K562 (cell line): Measurements from ENCODE around the gene NHSL2. TPM values are rescaled to one million over a fixed set of nuclear protein-coding genes. Genes with fewer than 3 reads are reported as not detected.

Experiments used
- ATAC-seq: fragments of 200-7000 bp; cut with Tn5 transposase; 3 replicates; pipeline ENCODE4 v1.9.1; 2020; ENCODE audit warnings: moderate library complexity
- BruUV-seq: library from RNA; stranded (reverse); fragments of 400-500 nt; replicated peaks from 2 replicates; lab custom pipeline; 2021; lab: Mats Ljungman, UMichigan
- CTCF ChIA-PET: fragments of 300-600 bp; formaldehyde crosslinking; extraction: SDS; loops from one replicate; lab custom pipeline; 2021; ENCODE audit warnings: low intra/inter-chr PET ratio; lab: Yijun Ruan, JAX
- POLR2A ChIA-PET: fragments of 300-600, 350-650 bp; sonication (Branson Sonifier 250); formaldehyde crosslinking; extraction: SDS; loops from one replicate; lab custom pipeline; 2021; ENCODE audit warnings: antibody characterized with exemption, inconsistent platforms; lab: Yijun Ruan, JAX
- DNase-seq, 4 experiments: peaks; one replicate each; pipeline versions ENCODE4 v3.0.0 to v3.0.0-alpha.2; 2011 to 2018; ENCODE audit warnings: low spot score in 3 of 4, mixed read lengths in 3 of 4; ENCODE audit errors: extremely low read depth in 1 of 4
- FAIRE-seq: peaks from 2 replicates; lab custom pipeline; 2011; peaks lifted over from hg19 to GRCh38; lab: Jason Lieb, UNC
- H2AFZ ChIP-seq: 2 replicates; pipeline ENCODE4 v1.6.0; 2011; ENCODE audit warnings: low read depth, low read length, control low read depth, inconsistent platforms
- H3K27ac ChIP-seq: fragments of 200-600 bp; 3 replicates; pipeline ENCODE4 v1.8.0; 2011; ENCODE audit warnings: low read depth, mild to moderate bottlenecking, control low read depth, inconsistent platforms, low read length, moderate library complexity, mixed read lengths; ENCODE audit errors: extremely low read depth
- H3K27me3 ChIP-seq, 2 experiments: fragments of 300-600 bp in 1 of 2; 2 replicates in 1 of 2; 3 replicates in 1 of 2; pipeline versions ENCODE4 v1.6.0 to v1.8.0; 2011; ENCODE audit warnings: inconsistent platforms in 2 of 2, low read length in 2 of 2, mild to moderate bottlenecking in 1 of 2, mixed read lengths in 1 of 2, moderate library complexity in 1 of 2; ENCODE audit not compliant: control insufficient read depth in 2 of 2, insufficient read depth in 2 of 2
- H3K36me3 ChIP-seq: fragments of 300-600 bp; 3 replicates; pipeline ENCODE4 v1.8.0; 2011; ENCODE audit warnings: mild to moderate bottlenecking, low read length, inconsistent platforms; ENCODE audit not compliant: control insufficient read depth, insufficient read depth
- H3K4me1 ChIP-seq, 2 experiments: fragments of 200-600 bp in 1 of 2; replicated peaks in 1 of 2; 2 replicates in 1 of 2; 3 replicates in 1 of 2; pipeline versions ENCODE4 v1.5.1 to v1.8.0; 2011; ENCODE audit warnings: inconsistent platforms in 2 of 2, low read length in 2 of 2, mild to moderate bottlenecking in 1 of 2, mixed read lengths in 1 of 2, moderate library complexity in 1 of 2; ENCODE audit not compliant: control insufficient read depth in 2 of 2, insufficient read depth in 2 of 2
- H3K4me2 ChIP-seq: 2 replicates; pipeline ENCODE4 v1.6.1; 2011; ENCODE audit warnings: low read length, control low read depth, inconsistent platforms, mixed read lengths; ENCODE audit not compliant: insufficient read depth
- H3K4me3 ChIP-seq: fragments of 200-600 bp; sonication (generic), shearing (Covaris generic); 2 replicates; pipeline ENCODE4 v1.5.1; 2016; ENCODE audit warnings: control low read depth, inconsistent platforms
- H3K79me2 ChIP-seq: fragments of 200-600 bp; 3 replicates; pipeline ENCODE4 v1.8.0; 2011; ENCODE audit warnings: low read length, inconsistent platforms; ENCODE audit not compliant: control insufficient read depth, insufficient read depth
- H3K9ac ChIP-seq, 2 experiments: 2 replicates each; pipeline versions ENCODE4 v1.6.0 to v1.6.1; 2011; ENCODE audit warnings: low read depth in 2 of 2, low read length in 2 of 2, control low read depth in 1 of 2, inconsistent platforms in 1 of 2, mild to moderate bottlenecking in 1 of 2, mixed read lengths in 1 of 2; ENCODE audit not compliant: insufficient read depth in 1 of 2
- H3K9me1 ChIP-seq: one replicate; pipeline ENCODE4 v1.6.0; 2011; ENCODE audit warnings: inconsistent platforms, mild to moderate bottlenecking, low read length, moderate library complexity; ENCODE audit not compliant: control insufficient read depth, insufficient read depth
- H3K9me3 ChIP-seq: replicated peaks from 2 replicates; pipeline ENCODE4 v1.5.1; 2011; ENCODE audit warnings: low read depth, low read length, inconsistent platforms; ENCODE audit not compliant: control insufficient read depth, insufficient read depth
- H4K20me1 ChIP-seq: replicated peaks from 2 replicates; pipeline ENCODE4 v1.6.1; 2011; ENCODE audit warnings: low read length, inconsistent platforms, mixed read lengths; ENCODE audit not compliant: control insufficient read depth, insufficient read depth
- HLTF ChIP-seq: fragments of 450-650 bp; IDR thresholded peaks from 2 replicates; pipeline ENCODE4 v1.6.1; 2016
- NFE2 ChIP-seq: IDR thresholded peaks from 2 replicates; pipeline ENCODE4 v1.6.1; 2014; ENCODE audit warnings: antibody characterized with exemption, low read depth
- RBM34 ChIP-seq: fragments of 200-400 bp; formaldehyde crosslinking; IDR thresholded peaks from 2 replicates; pipeline ENCODE4 v1.6.1; 2018; ENCODE audit warnings: low read length, borderline replicate concordance; ENCODE audit not compliant: insufficient read depth
- SMARCA4 ChIP-seq: fragments of 450-650 bp; IDR thresholded peaks from 2 replicates; pipeline ENCODE4 v1.6.1; 2016
- ZNF184 ChIP-seq: sonication (generic); formaldehyde crosslinking; IDR thresholded peaks from 2 replicates; pipeline ENCODE4 v1.5.0; 2020; ENCODE audit warnings: missing genetic modification reagents
- WGBS: fragments of 100-300 bp; shearing (Covaris generic); methylation state at CpG from one replicate; pipeline ENCODE4 v1.1.6; 2016; ENCODE audit warnings: low coverage, mixed read lengths; ENCODE audit not compliant: insufficient coverage; ENCODE audit errors: missing lambda C conversion rate; 5-methylcytosine and 5-hydroxymethylcytosine counted together
- in situ Hi-C: fragments of 300-500 bp; cut with MboI; formaldehyde crosslinking; loops from 4 replicates; pipeline ENCODE4 v1.15.0; 2018; ENCODE audit warnings: inconsistent platforms, mixed read lengths
- intact Hi-C: fragments of 100-400 bp; cut with micrococcal nuclease; formaldehyde crosslinking; loops from 2 replicates; pipeline ENCODE4 v1.14.2; 2022
- polyA plus RNA-seq, 8 experiments: library from polyadenylated mRNA; depleted of rRNA in 4 of 8; stranded (reverse) in 5 of 8; unstranded in 3 of 8; fragments of >200 nt; fragmentation: Nextera tagmentation in 2 of 8; fragmentation: Illumina TruSeq in 1 of 8; extraction: Ambion mirVana in 2 of 8; extraction: Trizol in 1 of 8; gene quantifications; 2 replicates each; pipeline versions ENCODE4 v1.2.1 to v1.2.3, GENCODE V29; 2011 to 2014; ENCODE audit warnings: inconsistent platforms in 1 of 8, missing spikeins in 1 of 8
- total RNA-seq, 7 experiments: library from RNA; depleted of rRNA in 6 of 7; stranded (reverse); fragments of >200 nt in 6 of 7; fragmentation: Illumina TruSeq in 2 of 7; extraction: Trizol in 2 of 7; gene quantifications; 2 replicates each; pipeline versions ENCODE4 v1.2.1 to v1.2.3, GENCODE V29; 2011 to 2021; ENCODE audit warnings: low replicate concordance in 1 of 7
- TF ChIP-seq, protein P1 (sequence below): fragments of 450-650 bp; formaldehyde crosslinking; IDR thresholded peaks from 2 replicates; pipeline ENCODE4 v1.4.0; 2020; ENCODE audit warnings: mild to moderate bottlenecking, moderate library complexity
- TF ChIP-seq, protein P2 (sequence below): fragments of 450-650 bp; IDR thresholded peaks from 2 replicates; pipeline ENCODE4 v1.6.1; 2016; ENCODE audit warnings: missing biosample characterization, missing genetic modification characterization
- TF ChIP-seq, protein P3 (sequence below), 3 experiments: IDR thresholded peaks in 2 of 3; conservative IDR thresholded peaks in 1 of 3; 2 replicates each; pipeline ENCODE4 v1.5.1; 2011 to 2012; ENCODE audit warnings: low read length in 3 of 3, mild to moderate bottlenecking in 3 of 3, control low read depth in 2 of 3, improper control_type of control experiment in 1 of 3, inconsistent platforms in 1 of 3, low read depth in 1 of 3, mixed read lengths in 1 of 3, moderate library complexity in 1 of 3; ENCODE audit not compliant: insufficient read depth in 2 of 3
- TF ChIP-seq, protein P4 (sequence below), 2 experiments: fragments of 450-650 bp; formaldehyde crosslinking in 1 of 2; IDR thresholded peaks; 2 replicates each; pipeline versions ENCODE4 v1.4.0 to v1.6.1; 2014 to 2020; ENCODE audit warnings: mild to moderate bottlenecking in 2 of 2, borderline replicate concordance in 1 of 2, low read depth in 1 of 2

The NHSL2 gene
- total and polyA plus RNA-seq, 9 of the 15 experiments (the other 6 are each of a cell fraction or from before 2014, with no cell fraction given), result 0.02 TPM; not detected in 8

DNA sequence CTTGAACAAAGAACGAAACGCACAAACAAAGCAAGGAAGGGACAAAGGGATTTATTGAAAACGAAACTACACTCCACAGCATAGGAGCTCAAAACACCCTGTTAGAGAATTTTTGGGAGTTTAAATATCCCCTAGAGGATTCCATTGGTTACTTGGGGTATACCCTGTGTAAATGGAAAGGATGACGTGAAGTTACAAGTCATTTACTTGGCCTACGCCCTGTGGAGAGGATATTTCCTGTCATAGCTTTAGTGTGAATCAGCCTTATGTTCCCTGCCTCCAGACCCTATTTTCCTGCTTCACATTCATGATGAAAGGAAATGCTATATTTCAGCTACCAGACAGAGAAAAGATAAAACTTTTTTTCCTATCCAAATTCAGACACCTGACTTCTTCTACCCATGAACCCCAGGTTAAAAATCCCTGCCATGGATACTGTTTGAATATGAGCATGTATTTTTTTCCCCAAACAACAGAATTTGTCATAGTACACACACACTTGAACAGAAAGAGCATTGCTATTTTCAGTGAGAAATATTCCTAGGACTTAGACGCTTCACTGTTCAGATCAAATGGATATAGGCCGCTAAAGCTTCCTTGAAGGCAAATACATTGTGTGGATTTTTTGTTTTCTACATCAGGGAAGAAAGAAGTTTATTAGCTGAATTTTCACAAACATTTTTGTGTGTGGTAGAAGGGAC, 291.3 kb downstream of the NHSL2 start:
- no TSS peak for BruUV-seq
- in situ Hi-C loops, result no loop called here
- Histone ChIP-seq H3K4me3 (no peak overlapping the region), H3K9ac (no peak overlapping the region), H2AFZ (no peak overlapping the region), H3K9me1 (no peaks in the 10 kb centered on the region), H3K4me2 (no peak overlapping the region), H3K27me3 (no peaks in the 10 kb centered on the region), H3K4me1 (no peaks in the 10 kb centered on the region), H3K27ac (no peak overlapping the region), H3K36me3 (peaks cover 26% of the 10 kb centered on the region), H3K9me3 (no peaks in the 10 kb centered on the region), H4K20me1 (no peaks in the 10 kb centered on the region), H3K79me2 (no peaks in the 10 kb centered on the region)
- intact Hi-C loops, result no loop called here
- FAIRE-seq (no peak), DNase-seq (no peak), ATAC-seq (no peak)
- WGBS, result 79% methylated on average over 7 of the region's 7 CpGs
- CTCF ChIA-PET, result no interaction called here
- POLR2A ChIA-PET, result interaction anchor here (1.3 kb wide), 1 partner anchor 9 kb away, joined by 3 read pairs; no protein-coding TSS in a partner anchor
- TF ChIP-seq HLTF (no peak), NFE2 (no peak), SMARCA4 (no peak), ZNF184 (CRISPR knock-in tag) (no peak), RBM34 (no peak)
- TF ChIP-seq, protein P1, sequence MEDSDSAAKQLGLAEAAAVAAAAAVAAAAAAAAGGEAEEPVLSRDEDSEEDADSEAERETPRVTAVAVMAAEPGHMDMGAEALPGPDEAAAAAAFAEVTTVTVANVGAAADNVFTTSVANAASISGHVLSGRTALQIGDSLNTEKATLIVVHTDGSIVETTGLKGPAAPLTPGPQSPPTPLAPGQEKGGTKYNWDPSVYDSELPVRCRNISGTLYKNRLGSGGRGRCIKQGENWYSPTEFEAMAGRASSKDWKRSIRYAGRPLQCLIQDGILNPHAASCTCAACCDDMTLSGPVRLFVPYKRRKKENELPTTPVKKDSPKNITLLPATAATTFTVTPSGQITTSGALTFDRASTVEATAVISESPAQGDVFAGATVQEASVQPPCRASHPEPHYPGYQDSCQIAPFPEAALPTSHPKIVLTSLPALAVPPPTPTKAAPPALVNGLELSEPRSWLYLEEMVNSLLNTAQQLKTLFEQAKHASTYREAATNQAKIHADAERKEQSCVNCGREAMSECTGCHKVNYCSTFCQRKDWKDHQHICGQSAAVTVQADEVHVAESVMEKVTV, result no peak
- TF ChIP-seq, protein P2, sequence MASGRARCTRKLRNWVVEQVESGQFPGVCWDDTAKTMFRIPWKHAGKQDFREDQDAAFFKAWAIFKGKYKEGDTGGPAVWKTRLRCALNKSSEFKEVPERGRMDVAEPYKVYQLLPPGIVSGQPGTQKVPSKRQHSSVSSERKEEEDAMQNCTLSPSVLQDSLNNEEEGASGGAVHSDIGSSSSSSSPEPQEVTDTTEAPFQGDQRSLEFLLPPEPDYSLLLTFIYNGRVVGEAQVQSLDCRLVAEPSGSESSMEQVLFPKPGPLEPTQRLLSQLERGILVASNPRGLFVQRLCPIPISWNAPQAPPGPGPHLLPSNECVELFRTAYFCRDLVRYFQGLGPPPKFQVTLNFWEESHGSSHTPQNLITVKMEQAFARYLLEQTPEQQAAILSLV (tag), result no peak
- TF ChIP-seq, protein P3, sequence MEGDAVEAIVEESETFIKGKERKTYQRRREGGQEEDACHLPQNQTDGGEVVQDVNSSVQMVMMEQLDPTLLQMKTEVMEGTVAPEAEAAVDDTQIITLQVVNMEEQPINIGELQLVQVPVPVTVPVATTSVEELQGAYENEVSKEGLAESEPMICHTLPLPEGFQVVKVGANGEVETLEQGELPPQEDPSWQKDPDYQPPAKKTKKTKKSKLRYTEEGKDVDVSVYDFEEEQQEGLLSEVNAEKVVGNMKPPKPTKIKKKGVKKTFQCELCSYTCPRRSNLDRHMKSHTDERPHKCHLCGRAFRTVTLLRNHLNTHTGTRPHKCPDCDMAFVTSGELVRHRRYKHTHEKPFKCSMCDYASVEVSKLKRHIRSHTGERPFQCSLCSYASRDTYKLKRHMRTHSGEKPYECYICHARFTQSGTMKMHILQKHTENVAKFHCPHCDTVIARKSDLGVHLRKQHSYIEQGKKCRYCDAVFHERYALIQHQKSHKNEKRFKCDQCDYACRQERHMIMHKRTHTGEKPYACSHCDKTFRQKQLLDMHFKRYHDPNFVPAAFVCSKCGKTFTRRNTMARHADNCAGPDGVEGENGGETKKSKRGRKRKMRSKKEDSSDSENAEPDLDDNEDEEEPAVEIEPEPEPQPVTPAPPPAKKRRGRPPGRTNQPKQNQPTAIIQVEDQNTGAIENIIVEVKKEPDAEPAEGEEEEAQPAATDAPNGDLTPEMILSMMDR (IDR thresholded peaks at IDR 0.05 in 2 of 3, conservative IDR thresholded peaks at IDR 0.05 in 1 of 3; ENCODE audit: insufficient read depth in 2 of 3, low read depth in 1 of 3, low read length in 3 of 3), result no peak
- TF ChIP-seq, protein P4, sequence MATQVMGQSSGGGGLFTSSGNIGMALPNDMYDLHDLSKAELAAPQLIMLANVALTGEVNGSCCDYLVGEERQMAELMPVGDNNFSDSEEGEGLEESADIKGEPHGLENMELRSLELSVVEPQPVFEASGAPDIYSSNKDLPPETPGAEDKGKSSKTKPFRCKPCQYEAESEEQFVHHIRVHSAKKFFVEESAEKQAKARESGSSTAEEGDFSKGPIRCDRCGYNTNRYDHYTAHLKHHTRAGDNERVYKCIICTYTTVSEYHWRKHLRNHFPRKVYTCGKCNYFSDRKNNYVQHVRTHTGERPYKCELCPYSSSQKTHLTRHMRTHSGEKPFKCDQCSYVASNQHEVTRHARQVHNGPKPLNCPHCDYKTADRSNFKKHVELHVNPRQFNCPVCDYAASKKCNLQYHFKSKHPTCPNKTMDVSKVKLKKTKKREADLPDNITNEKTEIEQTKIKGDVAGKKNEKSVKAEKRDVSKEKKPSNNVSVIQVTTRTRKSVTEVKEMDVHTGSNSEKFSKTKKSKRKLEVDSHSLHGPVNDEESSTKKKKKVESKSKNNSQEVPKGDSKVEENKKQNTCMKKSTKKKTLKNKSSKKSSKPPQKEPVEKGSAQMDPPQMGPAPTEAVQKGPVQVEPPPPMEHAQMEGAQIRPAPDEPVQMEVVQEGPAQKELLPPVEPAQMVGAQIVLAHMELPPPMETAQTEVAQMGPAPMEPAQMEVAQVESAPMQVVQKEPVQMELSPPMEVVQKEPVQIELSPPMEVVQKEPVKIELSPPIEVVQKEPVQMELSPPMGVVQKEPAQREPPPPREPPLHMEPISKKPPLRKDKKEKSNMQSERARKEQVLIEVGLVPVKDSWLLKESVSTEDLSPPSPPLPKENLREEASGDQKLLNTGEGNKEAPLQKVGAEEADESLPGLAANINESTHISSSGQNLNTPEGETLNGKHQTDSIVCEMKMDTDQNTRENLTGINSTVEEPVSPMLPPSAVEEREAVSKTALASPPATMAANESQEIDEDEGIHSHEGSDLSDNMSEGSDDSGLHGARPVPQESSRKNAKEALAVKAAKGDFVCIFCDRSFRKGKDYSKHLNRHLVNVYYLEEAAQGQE (IDR thresholded peaks at IDR 0.05; ENCODE audit: borderline replicate concordance), result no peak
- TF ChIP-seq, protein P4 (CRISPR knock-in tag; IDR thresholded peaks at IDR 0.05; ENCODE audit: low read depth), result no peak
